ENCODE results near the gene GALK2. TPM values are rescaled to one million over a fixed set of nuclear protein-coding genes. Genes with fewer than 3 reads are reported as not detected.
A peak's percentile ranks its signal among the peaks of the same experiment; 100 is the strongest.

GALK2 gene
- 27.0 and 33.0 TPM in 2 replicates for total RNA-seq (2014; rRNA removed; shearing (Covaris generic); ENCODE audit: low replicate concordance)

DNA sequence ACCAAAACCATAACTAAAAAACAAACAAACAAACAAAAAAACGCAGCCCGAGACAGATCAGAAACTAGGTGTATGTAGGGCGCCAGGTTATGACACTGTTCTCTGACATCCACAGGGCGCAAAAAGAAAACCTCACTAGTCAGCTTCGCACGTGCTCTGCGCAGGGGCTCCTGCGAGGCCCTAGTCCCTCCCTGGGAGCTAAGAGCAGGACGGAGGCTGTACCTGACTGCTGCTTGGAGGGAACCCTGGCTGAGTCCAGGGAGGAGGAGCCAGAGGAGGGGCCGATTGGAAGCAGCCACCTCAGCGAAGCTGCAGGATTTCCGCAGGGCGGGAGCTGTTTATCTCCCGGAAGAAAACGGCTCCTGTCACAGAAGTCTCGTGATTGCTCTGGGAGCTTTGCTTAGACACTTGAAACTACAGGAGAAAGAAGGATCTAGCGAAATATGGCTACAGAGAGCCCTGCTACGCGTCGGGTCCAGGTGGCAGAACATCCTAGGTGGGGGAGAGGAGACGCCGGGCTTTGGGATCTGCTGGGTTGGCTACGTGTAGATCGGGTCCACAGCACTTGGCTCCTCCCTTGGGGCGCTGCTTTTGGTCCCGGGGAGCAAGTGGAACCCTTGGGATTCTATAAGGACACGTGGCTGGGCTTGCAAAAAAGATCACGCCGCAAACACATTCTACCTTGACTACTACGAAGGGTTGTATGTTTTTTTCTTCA is at the start of gene GALK2:
GALK2 (plus strand) TSS at position 368 of the 718 bp plus-strand sequence; CDS start at position 444, 76 bp downstream.
- DNase-seq: peak; percentile 91
- H3K79me2 ChIP-seq (ENCODE audit: low read length): peaks cover 62% of the 10 kb centered on the region

DNA sequence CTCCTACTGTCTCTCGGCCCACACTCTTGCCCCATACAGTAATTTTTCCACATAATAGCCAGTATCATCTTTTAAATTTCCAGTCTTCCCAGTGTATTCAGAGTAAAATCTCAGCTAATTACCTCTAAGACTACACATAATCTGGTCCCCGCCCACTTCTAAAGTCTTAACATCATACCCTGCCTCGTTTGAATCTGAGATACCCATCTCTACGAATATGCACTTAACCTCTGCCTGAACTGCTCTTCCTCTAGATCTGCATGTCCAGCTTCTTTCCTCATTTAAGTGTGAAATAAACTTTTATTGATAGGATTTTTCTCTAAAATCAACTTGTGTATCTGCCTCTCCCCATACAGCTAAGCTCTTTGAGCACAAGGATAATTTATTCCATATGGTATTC is 49.2 kb upstream of the GALK2 start:
- Histone ChIP-seq H3K9me3 (ENCODE audit: low read length) (no peaks in the 10 kb centered on the region), H3K27me3 (ENCODE audit: low read length) (no peaks in the 10 kb centered on the region), H3K4me3 (ENCODE audit: low read length) (no peak overlapping the region), H2AFZ (ENCODE audit: low read length) (no peak overlapping the region), H4K20me1 (ENCODE audit: insufficient read depth, low read depth, low read length) (no peaks in the 10 kb centered on the region), H3K9ac (ENCODE audit: low read length) (no peak overlapping the region), H3K4me1 (ENCODE audit: low read length) (no peaks in the 10 kb centered on the region), H3K27ac (ENCODE audit: low read length) (no peak overlapping the region), H3K79me2 (ENCODE audit: low read length) (peaks cover 16% of the 10 kb centered on the region), H3K36me3 (ENCODE audit: insufficient read depth, low read length) (peaks cover 62% of the 10 kb centered on the region), H3K4me2 (ENCODE audit: low read depth, low read length, poor library complexity, severe bottlenecking) (no peak overlapping the region), H3K9me2 (replicated peaks; ENCODE audit: insufficient read depth, low read length) (no peaks in the 10 kb centered on the region)
- no peak for DNase-seq

More for the DNA sequence above, at the start of gene GALK2:
- Histone ChIP-seq H4K20me1 (ENCODE audit: insufficient read depth, low read depth, low read length) (no peaks in the 10 kb centered on the region), H3K9me3 (ENCODE audit: low read length) (no peaks in the 10 kb centered on the region), H3K4me3 (ENCODE audit: low read length) (peak within 1 kb of the TSS; percentile 80), H3K9ac (ENCODE audit: low read length) (peak within 1 kb of the TSS; percentile 79), H3K36me3 (ENCODE audit: insufficient read depth, low read length) (no peaks in the 10 kb centered on the region), H3K27ac (ENCODE audit: low read length) (peak within 1 kb of the TSS; percentile 65), H3K27me3 (ENCODE audit: low read length) (no peaks in the 10 kb centered on the region), H3K4me1 (ENCODE audit: low read length) (peaks cover 18% of the 10 kb centered on the region), H3K4me2 (ENCODE audit: low read depth, low read length, poor library complexity, severe bottlenecking) (peak within 1 kb of the TSS; percentile 99), H2AFZ (ENCODE audit: low read length) (peak within 1 kb of the TSS; percentile 41), H3K9me2 (replicated peaks; ENCODE audit: insufficient read depth, low read length) (no peaks in the 10 kb centered on the region)

DNA sequence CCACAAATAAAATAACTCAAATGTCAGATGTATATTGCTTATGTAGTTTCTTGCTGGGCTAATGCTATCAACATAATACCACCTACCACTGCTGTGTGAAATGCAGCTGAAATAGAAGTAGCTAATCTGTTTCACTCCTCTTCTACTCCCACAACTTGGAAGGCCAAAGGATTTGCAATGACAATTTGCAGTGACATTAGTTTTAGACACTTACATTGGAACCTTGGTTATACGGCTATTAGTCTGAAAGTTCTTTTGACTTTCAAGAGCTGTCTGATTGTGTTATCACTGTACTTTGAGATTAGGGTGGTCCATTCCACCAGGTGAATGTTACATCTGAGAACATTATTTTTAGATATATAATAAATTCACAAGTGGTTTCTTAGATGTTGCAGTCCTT is 48.1 kb upstream of the GALK2 start:
- no peak overlapping the region for H3K4me3 ChIP-seq (ENCODE audit: low read length)
- H3K27me3 ChIP-seq (ENCODE audit: low read length): no peaks in the 10 kb centered on the region
- no peak overlapping the region for H2AFZ ChIP-seq (ENCODE audit: low read length)
- no peak for DNase-seq
- no peak overlapping the region for H3K27ac ChIP-seq (ENCODE audit: low read length)
- H4K20me1 ChIP-seq (ENCODE audit: insufficient read depth, low read depth, low read length): no peaks in the 10 kb centered on the region
- no peaks in the 10 kb centered on the region for H3K9me2 ChIP-seq (replicated peaks; ENCODE audit: insufficient read depth, low read length)
- H3K9ac ChIP-seq (ENCODE audit: low read length): no peak overlapping the region
- H3K9me3 ChIP-seq (ENCODE audit: low read length): no peaks in the 10 kb centered on the region
- no peak overlapping the region for H3K4me2 ChIP-seq (ENCODE audit: low read depth, low read length, poor library complexity, severe bottlenecking)
- peaks cover 5% of the 10 kb centered on the region for H3K79me2 ChIP-seq (ENCODE audit: low read length)
- H3K36me3 ChIP-seq (ENCODE audit: insufficient read depth, low read length): peaks cover 51% of the 10 kb centered on the region; the same call in 1 of the 2 replicates
- H3K4me1 ChIP-seq (ENCODE audit: low read length): no peaks in the 10 kb centered on the region

DNA sequence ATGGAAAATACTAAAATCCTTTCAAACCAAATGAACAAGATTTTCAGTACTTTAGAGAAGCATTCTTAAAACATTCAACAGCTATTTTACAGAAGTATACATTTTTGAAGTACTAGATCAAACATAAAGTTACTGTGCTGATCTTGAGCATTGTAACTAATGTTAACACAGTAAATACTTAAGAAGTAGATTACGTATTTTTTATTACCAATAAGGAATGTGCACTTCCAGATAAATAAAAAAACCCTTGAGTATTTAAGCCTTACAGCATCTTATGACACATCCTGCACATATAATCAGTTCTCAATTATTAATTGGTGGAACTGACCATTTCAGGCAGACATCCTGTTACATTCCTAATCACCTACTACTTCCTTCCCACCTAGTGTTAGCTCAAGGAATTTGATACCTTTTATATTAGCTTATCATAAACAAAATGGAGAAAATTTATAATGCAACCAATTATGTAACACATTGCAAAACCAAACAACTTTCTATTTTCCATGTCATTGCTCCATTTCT is 47.4 kb upstream of the GALK2 start:
- peaks cover 3% of the 10 kb centered on the region; the same call in 1 of the 2 replicates for H3K79me2 ChIP-seq (ENCODE audit: low read length)
- no peak overlapping the region for H2AFZ ChIP-seq (ENCODE audit: low read length)
- H3K4me1 ChIP-seq (ENCODE audit: low read length): no peaks in the 10 kb centered on the region
- no peaks in the 10 kb centered on the region for H3K9me3 ChIP-seq (ENCODE audit: low read length)
- H3K27me3 ChIP-seq (ENCODE audit: low read length): no peaks in the 10 kb centered on the region
- H3K4me2 ChIP-seq (ENCODE audit: low read depth, low read length, poor library complexity, severe bottlenecking): no peak overlapping the region
- peaks cover 50% of the 10 kb centered on the region; the same call in 1 of the 2 replicates for H3K36me3 ChIP-seq (ENCODE audit: insufficient read depth, low read length)
- H3K9me2 ChIP-seq (replicated peaks; ENCODE audit: insufficient read depth, low read length): no peaks in the 10 kb centered on the region
- no peak overlapping the region for H3K4me3 ChIP-seq (ENCODE audit: low read length)
- no peak overlapping the region for H3K27ac ChIP-seq (ENCODE audit: low read length)
- H3K9ac ChIP-seq (ENCODE audit: low read length): no peak overlapping the region
- no peak for DNase-seq
- no peaks in the 10 kb centered on the region for H4K20me1 ChIP-seq (ENCODE audit: insufficient read depth, low read depth, low read length)

DNA sequence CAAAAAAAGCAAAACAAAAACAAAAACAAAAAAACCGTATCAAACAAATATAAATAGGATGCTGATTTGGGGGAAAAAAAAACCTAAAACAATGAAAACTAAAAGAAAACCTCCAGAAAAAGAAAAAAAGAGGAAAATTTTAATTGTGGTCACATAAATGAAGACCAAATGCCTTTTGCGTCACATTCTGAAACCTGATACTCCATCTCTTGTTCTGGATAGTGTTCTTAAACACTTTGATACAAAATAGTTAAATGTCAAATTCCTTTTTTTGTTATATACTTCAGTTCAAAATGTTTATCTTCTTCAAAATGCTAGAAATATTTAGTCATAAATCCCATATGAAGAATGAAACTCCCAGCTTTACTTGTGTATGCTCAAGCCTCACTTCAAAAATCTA is 45.7 kb upstream of the GALK2 start:
- Histone ChIP-seq H3K9ac (ENCODE audit: low read length) (no peak overlapping the region), H3K9me3 (ENCODE audit: low read length) (no peaks in the 10 kb centered on the region), H2AFZ (ENCODE audit: low read length) (no peak overlapping the region), H4K20me1 (ENCODE audit: insufficient read depth, low read depth, low read length) (no peaks in the 10 kb centered on the region), H3K27me3 (ENCODE audit: low read length) (no peaks in the 10 kb centered on the region), H3K4me1 (ENCODE audit: low read length) (no peaks in the 10 kb centered on the region), H3K4me2 (ENCODE audit: low read depth, low read length, poor library complexity, severe bottlenecking) (no peak overlapping the region), H3K27ac (ENCODE audit: low read length) (no peak overlapping the region), H3K4me3 (ENCODE audit: low read length) (no peak overlapping the region), H3K9me2 (replicated peaks; ENCODE audit: insufficient read depth, low read length) (no peaks in the 10 kb centered on the region), H3K79me2 (ENCODE audit: low read length) (peaks cover 5% of the 10 kb centered on the region; the same call in 1 of the 2 replicates), H3K36me3 (ENCODE audit: insufficient read depth, low read length) (peaks cover 55% of the 10 kb centered on the region; the same call in 1 of the 2 replicates)
- DNase-seq: no peak

DNA sequence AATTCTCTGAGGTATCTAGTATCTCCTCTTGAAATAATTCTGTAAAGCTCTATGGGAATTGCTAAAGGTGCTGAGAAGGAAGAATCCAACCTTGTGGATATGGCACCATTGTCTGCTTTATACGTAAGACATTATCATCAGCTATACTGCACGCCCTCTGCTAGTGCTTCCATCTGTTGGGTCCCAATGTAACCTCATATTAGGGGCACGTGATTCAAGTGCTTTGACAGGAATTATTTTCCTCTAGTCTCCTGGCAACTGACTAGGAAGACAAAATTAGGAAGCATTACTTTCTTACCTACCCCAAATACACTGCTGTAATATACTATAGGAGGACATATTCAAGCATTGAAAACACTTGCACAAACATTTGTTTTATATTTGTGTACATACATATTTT is 38.6 kb upstream of the GALK2 start:
- H4K20me1 ChIP-seq (ENCODE audit: insufficient read depth, low read depth, low read length): no peaks in the 10 kb centered on the region
- H3K27ac ChIP-seq (ENCODE audit: low read length): no peak overlapping the region
- DNase-seq: no peak
- no peak overlapping the region for H3K9ac ChIP-seq (ENCODE audit: low read length)
- no peaks in the 10 kb centered on the region for H3K27me3 ChIP-seq (ENCODE audit: low read length)
- no peak overlapping the region for H3K4me2 ChIP-seq (ENCODE audit: low read depth, low read length, poor library complexity, severe bottlenecking)
- no peaks in the 10 kb centered on the region for H3K4me1 ChIP-seq (ENCODE audit: low read length)
- no peak overlapping the region for H2AFZ ChIP-seq (ENCODE audit: low read length)
- H3K9me2 ChIP-seq (replicated peaks; ENCODE audit: insufficient read depth, low read length): no peaks in the 10 kb centered on the region
- peaks cover 52% of the 10 kb centered on the region for H3K79me2 ChIP-seq (ENCODE audit: low read length)
- no peaks in the 10 kb centered on the region for H3K9me3 ChIP-seq (ENCODE audit: low read length)
- peaks cover 85% of the 10 kb centered on the region for H3K36me3 ChIP-seq (ENCODE audit: insufficient read depth, low read length)
- H3K4me3 ChIP-seq (ENCODE audit: low read length): no peak overlapping the region

DNA sequence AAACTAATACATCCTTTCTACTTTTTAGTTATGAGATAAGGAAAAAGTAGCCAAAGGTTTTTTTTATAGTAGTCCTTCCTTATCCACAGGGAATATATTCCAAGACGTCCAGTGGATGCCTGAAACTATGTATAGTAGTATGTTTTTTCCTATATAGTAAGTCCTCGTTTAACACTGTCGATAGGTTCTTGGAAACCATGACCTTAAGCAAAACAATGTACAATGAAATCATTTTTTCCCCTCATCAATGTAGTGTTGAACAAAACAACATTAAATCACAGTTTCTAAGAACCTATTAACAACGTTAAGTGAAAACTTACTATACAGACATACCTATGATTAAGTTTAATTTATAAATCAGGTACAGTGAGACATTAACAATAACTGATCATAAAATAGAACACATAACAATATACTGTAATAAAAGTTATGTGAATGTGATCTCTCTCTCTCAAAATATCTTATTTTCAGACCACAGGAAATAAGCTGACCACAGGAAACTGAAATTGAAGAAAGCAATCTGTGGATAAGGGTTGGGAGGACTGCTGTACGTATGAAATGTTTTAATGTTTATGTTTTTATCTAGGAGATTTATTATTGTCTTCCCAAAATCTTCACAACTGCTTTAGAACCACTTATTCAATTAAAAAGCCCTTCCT is 35.2 kb upstream of the GALK2 start:
- Histone ChIP-seq H3K27me3 (ENCODE audit: low read length) (no peaks in the 10 kb centered on the region), H3K4me1 (ENCODE audit: low read length) (no peaks in the 10 kb centered on the region), H3K4me2 (ENCODE audit: low read depth, low read length, poor library complexity, severe bottlenecking) (no peak overlapping the region), H3K27ac (ENCODE audit: low read length) (no peak overlapping the region), H3K4me3 (ENCODE audit: low read length) (no peak overlapping the region), H3K9me2 (replicated peaks; ENCODE audit: insufficient read depth, low read length) (no peaks in the 10 kb centered on the region), H3K36me3 (ENCODE audit: insufficient read depth, low read length) (peaks cover 86% of the 10 kb centered on the region), H3K9me3 (ENCODE audit: low read length) (no peaks in the 10 kb centered on the region), H2AFZ (ENCODE audit: low read length) (no peak overlapping the region), H4K20me1 (ENCODE audit: insufficient read depth, low read depth, low read length) (no peaks in the 10 kb centered on the region), H3K9ac (ENCODE audit: low read length) (no peak overlapping the region), H3K79me2 (ENCODE audit: low read length) (peaks cover 70% of the 10 kb centered on the region)
- DNase-seq: no peak

DNA sequence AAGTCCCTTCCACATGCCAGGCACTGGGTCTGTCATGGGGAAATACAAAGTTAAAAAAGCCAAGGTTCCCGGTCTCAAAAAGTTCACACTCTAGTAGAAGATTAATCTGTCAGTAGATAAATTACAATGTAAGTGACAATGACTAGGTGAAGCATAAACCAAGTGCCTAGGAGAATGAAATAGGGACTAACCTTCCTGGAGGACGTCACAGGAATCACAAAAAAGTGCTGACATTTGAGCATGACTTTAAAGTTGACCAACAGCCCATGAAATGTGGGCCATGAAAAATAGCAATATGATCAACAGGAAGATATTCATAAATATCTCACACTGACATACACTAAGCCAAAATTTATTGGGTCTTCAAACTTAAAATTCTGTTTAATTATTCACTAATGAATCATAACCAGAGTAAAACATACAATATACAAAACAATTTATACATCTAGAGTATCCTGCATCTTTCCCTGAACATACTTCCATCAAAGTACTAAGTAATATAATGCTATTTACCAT is 34.6 kb upstream of the GALK2 start:
- Histone ChIP-seq H3K4me1 (ENCODE audit: low read length) (no peaks in the 10 kb centered on the region), H3K9ac (ENCODE audit: low read length) (no peak overlapping the region), H3K27me3 (ENCODE audit: low read length) (no peaks in the 10 kb centered on the region), H3K9me2 (replicated peaks; ENCODE audit: insufficient read depth, low read length) (no peaks in the 10 kb centered on the region), H3K36me3 (ENCODE audit: insufficient read depth, low read length) (peaks cover 84% of the 10 kb centered on the region), H3K4me2 (ENCODE audit: low read depth, low read length, poor library complexity, severe bottlenecking) (no peak overlapping the region), H3K9me3 (ENCODE audit: low read length) (no peaks in the 10 kb centered on the region), H2AFZ (ENCODE audit: low read length) (no peak overlapping the region), H4K20me1 (ENCODE audit: insufficient read depth, low read depth, low read length) (no peaks in the 10 kb centered on the region), H3K4me3 (ENCODE audit: low read length) (no peak overlapping the region), H3K79me2 (ENCODE audit: low read length) (peaks cover 68% of the 10 kb centered on the region), H3K27ac (ENCODE audit: low read length) (no peak overlapping the region)
- DNase-seq: no peak

Data from Karpas-422 (cell line).